Neural cell (in vitro differentiated cells): ENCODE measurements around the gene PPM1A.

Source experiments
- EP300 ChIP-seq: fragments of 450-650 bp; conservative IDR thresholded peaks from 2 replicates; pipeline ENCODE4 v1.6.1; 2014; ENCODE audit warnings: antibody characterized with exemption, mild to moderate bottlenecking, moderate library complexity; ENCODE audit not compliant: poor library complexity, severe bottlenecking
- EZH2 ChIP-seq: fragments of 200-600, 300-800 bp; shearing (Covaris generic), sonication (generic); IDR thresholded peaks from 2 replicates; pipeline ENCODE4 v1.6.1; 2014; ENCODE audit warnings: antibody characterized with exemption, low read length, borderline replicate concordance, mild to moderate bottlenecking; ENCODE audit not compliant: insufficient read depth, poor library complexity, severe bottlenecking
- POLR2AphosphoS5 ChIP-seq: IDR thresholded peaks from 2 replicates; pipeline ENCODE4 v1.6.1; 2012
- RAD21 ChIP-seq: fragments of 450-650 bp; conservative IDR thresholded peaks from 2 replicates; pipeline ENCODE4 v1.6.1; 2014; ENCODE audit warnings: antibody characterized with exemption, mild to moderate bottlenecking, moderate library complexity
- SMC3 ChIP-seq: fragments of 450-650 bp; conservative IDR thresholded peaks from 2 replicates; pipeline ENCODE4 v1.6.1; 2014; ENCODE audit warnings: antibody characterized with exemption, mild to moderate bottlenecking, moderate library complexity; ENCODE audit not compliant: poor library complexity
- TAF1 ChIP-seq: IDR thresholded peaks from 2 replicates; pipeline ENCODE4 v1.6.1; 2012; ENCODE audit warnings: low read depth
- TF ChIP-seq, protein P1 (sequence below): fragments of 450-650 bp; IDR thresholded peaks from 2 replicates; pipeline ENCODE4 v1.5.1; 2014; ENCODE audit warnings: antibody characterized with exemption, mild to moderate bottlenecking, moderate library complexity; ENCODE audit not compliant: poor library complexity, severe bottlenecking

DNA sequence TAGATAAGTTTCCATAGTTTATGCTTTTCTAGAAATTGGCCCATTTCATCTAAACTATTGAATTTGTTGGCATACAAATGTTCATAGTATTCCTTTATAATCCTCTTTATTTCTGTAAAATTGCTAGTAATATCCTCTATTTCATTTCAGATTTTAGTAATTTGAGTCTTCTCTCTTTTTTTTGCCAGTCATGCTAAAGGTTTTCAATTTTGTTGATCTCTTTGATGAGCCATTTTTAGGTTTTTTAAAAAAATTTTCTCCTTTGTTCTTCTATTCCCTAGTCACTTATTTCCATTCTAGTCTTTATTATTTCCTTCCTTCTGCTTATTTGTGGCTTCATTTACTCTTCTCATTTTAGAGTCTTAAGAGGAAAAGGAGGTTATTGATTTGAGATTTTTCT is 19.4 kb upstream of the PPM1A start:
- TF ChIP-seq POLR2AphosphoS5 (no peak), EP300 (no peak), RAD21 (no peak), TAF1 (no peak), SMC3 (no peak), EZH2 (no peak)
- TF ChIP-seq, protein P1, sequence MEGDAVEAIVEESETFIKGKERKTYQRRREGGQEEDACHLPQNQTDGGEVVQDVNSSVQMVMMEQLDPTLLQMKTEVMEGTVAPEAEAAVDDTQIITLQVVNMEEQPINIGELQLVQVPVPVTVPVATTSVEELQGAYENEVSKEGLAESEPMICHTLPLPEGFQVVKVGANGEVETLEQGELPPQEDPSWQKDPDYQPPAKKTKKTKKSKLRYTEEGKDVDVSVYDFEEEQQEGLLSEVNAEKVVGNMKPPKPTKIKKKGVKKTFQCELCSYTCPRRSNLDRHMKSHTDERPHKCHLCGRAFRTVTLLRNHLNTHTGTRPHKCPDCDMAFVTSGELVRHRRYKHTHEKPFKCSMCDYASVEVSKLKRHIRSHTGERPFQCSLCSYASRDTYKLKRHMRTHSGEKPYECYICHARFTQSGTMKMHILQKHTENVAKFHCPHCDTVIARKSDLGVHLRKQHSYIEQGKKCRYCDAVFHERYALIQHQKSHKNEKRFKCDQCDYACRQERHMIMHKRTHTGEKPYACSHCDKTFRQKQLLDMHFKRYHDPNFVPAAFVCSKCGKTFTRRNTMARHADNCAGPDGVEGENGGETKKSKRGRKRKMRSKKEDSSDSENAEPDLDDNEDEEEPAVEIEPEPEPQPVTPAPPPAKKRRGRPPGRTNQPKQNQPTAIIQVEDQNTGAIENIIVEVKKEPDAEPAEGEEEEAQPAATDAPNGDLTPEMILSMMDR = no peak
